PC-9 (cell line): Measurements from ENCODE around the gene TRPV3. TPM values are rescaled to one million over a fixed set of nuclear protein-coding genes. Genes with fewer than 3 reads are reported as not detected.
A peak's percentile ranks its signal among the peaks of the same experiment; 100 is the strongest.

ENCODE experiments used
- BruUV-seq: library from RNA; stranded (reverse); fragments of 400-500 nt; replicated peaks from 2 replicates; lab custom pipeline; 2021; lab: Mats Ljungman, UMichigan
- CTCF ChIA-PET: fragments of 300-600 bp; sonication (Branson Sonifier 250); formaldehyde crosslinking; loops from one replicate; lab custom pipeline; 2022; ENCODE audit warnings: antibody characterized with exemption; lab: Charles Lee
- POLR2A ChIA-PET: fragments of 300-600 bp; sonication (Branson Sonifier 250); formaldehyde crosslinking; loops from one replicate; lab custom pipeline; 2022; ENCODE audit warnings: antibody characterized with exemption; ENCODE audit not compliant: unreplicated experiment; lab: Charles Lee
- DNase-seq, 2 experiments: peaks; one replicate each; pipeline versions ENCODE4 v3.0.0 to v3.0.0-alpha.2; 2015 to 2022; ENCODE audit warnings: mixed read lengths in 1 of 2
- H2AFZ ChIP-seq: fragments of 200-600 bp; sonication (generic); 2 replicates; pipeline ENCODE4 v1.8.1; 2017; ENCODE audit warnings: antibody characterized with exemption
- H3F3A ChIP-seq: fragments of 200-600 bp; sonication (generic); 2 replicates; pipeline ENCODE4 v1.8.1; 2017; ENCODE audit warnings: antibody characterized with exemption, mild to moderate bottlenecking, low read depth; ENCODE audit not compliant: insufficient read depth
- H3K27ac ChIP-seq: fragments of 200-600 bp; sonication (generic); 2 replicates; pipeline ENCODE4 v1.6.1; 2016; ENCODE audit warnings: mixed run types
- H3K27me3 ChIP-seq: fragments of 200-600 bp; sonication (generic); 2 replicates; pipeline ENCODE4 v1.6.1; 2016; ENCODE audit warnings: low read depth, mixed run types; ENCODE audit not compliant: insufficient read depth
- H3K36me3 ChIP-seq: fragments of 200-600 bp; sonication (generic); 2 replicates; pipeline ENCODE4 v1.6.1; 2016; ENCODE audit warnings: low read depth, mixed run types
- H3K4me1 ChIP-seq: fragments of 200-600 bp; sonication (generic); replicated peaks from 2 replicates; pipeline ENCODE4 v1.6.1; 2016; ENCODE audit warnings: mixed run types; ENCODE audit not compliant: insufficient read depth
- H3K4me2 ChIP-seq: fragments of 200-600 bp; sonication (generic); 2 replicates; pipeline ENCODE4 v1.6.1; 2017; ENCODE audit warnings: mixed run types
- H3K4me3 ChIP-seq: fragments of 200-600 bp; sonication (generic); 2 replicates; pipeline ENCODE4 v1.6.1; 2016; ENCODE audit warnings: mixed run types
- H3K79me2 ChIP-seq: fragments of 200-600 bp; sonication (generic); 2 replicates; pipeline ENCODE4 v1.6.1; 2017; ENCODE audit warnings: low read depth, mixed run types
- H3K9me2 ChIP-seq: fragments of 200-600 bp; sonication (generic); 2 replicates; pipeline ENCODE4 v1.8.1; 2017; ENCODE audit warnings: mild to moderate bottlenecking; ENCODE audit not compliant: insufficient read depth
- H3K9me3 ChIP-seq: fragments of 200-600 bp; sonication (generic); 2 replicates; pipeline ENCODE4 v1.8.1; 2016; ENCODE audit warnings: low read depth; ENCODE audit not compliant: insufficient read depth
- H4K20me1 ChIP-seq: fragments of 200-600 bp; sonication (generic); 2 replicates; pipeline ENCODE4 v1.8.1; 2017; ENCODE audit not compliant: insufficient read depth
- EZH2 ChIP-seq: fragments of 200-600 bp; sonication (generic); IDR thresholded peaks from 2 replicates; pipeline ENCODE4 v1.8.0; 2017; ENCODE audit warnings: antibody characterized with exemption, low read depth
- intact Hi-C: fragments of 100-400 bp; cut with micrococcal nuclease; formaldehyde crosslinking; loops from one replicate; pipeline ENCODE4 v1.10.0; 2022; ENCODE audit not compliant: unreplicated experiment
- total RNA-seq: library from RNA; stranded (reverse); gene quantifications from 2 replicates; pipeline ENCODE4 v1.2.3, GENCODE V29; 2021
- TF ChIP-seq, protein P1 (sequence below): fragments of 200-600 bp; sonication (generic); conservative IDR thresholded peaks from 2 replicates; pipeline ENCODE4 v1.6.1; 2017; ENCODE audit warnings: mixed run types, antibody characterized with exemption, mild to moderate bottlenecking, moderate library complexity

The TRPV3 gene
- total RNA-seq, 1 experiment from 2014 or later, result 1.9 TPM

DNA sequence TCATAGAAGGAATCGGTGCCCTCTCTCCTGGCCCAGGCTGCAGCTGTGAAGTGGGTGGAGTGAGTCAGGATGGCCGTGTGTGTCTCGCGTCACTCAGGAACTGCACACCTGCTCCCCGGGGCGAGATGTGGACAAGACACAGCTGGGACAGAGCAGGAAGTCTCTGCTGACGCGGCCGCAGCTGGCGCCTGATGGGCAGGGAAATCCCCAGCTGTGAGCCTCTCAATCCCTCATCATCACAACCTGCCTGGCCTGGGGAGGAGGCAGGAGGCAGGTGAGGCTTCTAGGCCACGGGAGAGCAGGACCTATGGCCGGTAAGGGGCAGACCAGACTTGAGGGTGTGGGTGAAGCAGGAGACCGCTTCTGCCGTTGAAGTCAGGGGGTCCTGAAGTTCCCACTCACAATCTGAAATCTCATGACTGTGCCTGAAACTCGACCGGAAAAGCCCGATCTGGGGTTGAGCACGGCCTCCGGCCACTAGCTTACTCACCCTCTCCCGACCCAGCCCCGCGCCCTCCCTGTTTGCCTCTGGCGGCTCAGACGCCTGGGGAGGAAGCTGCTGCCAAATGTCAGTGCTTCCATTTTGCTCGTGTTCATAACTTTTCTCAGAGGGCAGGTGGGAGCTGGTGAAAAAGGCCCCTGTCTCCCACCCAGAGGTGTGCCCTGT lies 1.1 kb upstream of the TRPV3 start:
- POLR2A ChIA-PET, result interaction anchor here (0.6 to 1.3 kb wide), 4 partner anchors 34 to 109 kb away, joined by 4 to 7 read pairs (median 4); partner anchors contain the start of genes CTNS and SHPK
- peak overlapping the region; percentile 7; the same call in 1 of the 2 replicates for H3K4me3 ChIP-seq

GRCh38 chr17:3556916-3557767 lies 470 bp downstream of the TRPV3 start:
- H3K27ac ChIP-seq, result no peak overlapping the region
- H3K9me2 ChIP-seq, result no peaks in the 10 kb centered on the region
- no peak for TF ChIP-seq EZH2
- TF ChIP-seq, protein P1, sequence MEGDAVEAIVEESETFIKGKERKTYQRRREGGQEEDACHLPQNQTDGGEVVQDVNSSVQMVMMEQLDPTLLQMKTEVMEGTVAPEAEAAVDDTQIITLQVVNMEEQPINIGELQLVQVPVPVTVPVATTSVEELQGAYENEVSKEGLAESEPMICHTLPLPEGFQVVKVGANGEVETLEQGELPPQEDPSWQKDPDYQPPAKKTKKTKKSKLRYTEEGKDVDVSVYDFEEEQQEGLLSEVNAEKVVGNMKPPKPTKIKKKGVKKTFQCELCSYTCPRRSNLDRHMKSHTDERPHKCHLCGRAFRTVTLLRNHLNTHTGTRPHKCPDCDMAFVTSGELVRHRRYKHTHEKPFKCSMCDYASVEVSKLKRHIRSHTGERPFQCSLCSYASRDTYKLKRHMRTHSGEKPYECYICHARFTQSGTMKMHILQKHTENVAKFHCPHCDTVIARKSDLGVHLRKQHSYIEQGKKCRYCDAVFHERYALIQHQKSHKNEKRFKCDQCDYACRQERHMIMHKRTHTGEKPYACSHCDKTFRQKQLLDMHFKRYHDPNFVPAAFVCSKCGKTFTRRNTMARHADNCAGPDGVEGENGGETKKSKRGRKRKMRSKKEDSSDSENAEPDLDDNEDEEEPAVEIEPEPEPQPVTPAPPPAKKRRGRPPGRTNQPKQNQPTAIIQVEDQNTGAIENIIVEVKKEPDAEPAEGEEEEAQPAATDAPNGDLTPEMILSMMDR, result no peak
- H3F3A ChIP-seq, result peaks cover 14% of the 10 kb centered on the region
- TSS peak; percentile 61 for BruUV-seq
- ChIA-PET CTCF (interaction anchor here (0.5 kb wide), 1 partner anchor 723 kb away, joined by 4 read pairs; no protein-coding TSS in a partner anchor), POLR2A (no interaction called here)
- no peak overlapping the region for H2AFZ ChIP-seq
- intact Hi-C loops, result no loop called here
- H4K20me1 ChIP-seq, result no peaks in the 10 kb centered on the region
- H3K4me3 ChIP-seq, result no peak overlapping the region; the same call in 1 of the 2 replicates
- no peaks in the 10 kb centered on the region for H3K79me2 ChIP-seq
- no peaks in the 10 kb centered on the region for H3K36me3 ChIP-seq
- H3K27me3 ChIP-seq, result no peaks in the 10 kb centered on the region
- H3K9me3 ChIP-seq, result no peaks in the 10 kb centered on the region
- H3K4me1 ChIP-seq, result peaks cover 29% of the 10 kb centered on the region
- no peak for DNase-seq
- H3K4me2 ChIP-seq, result peak overlapping the region; percentile 68

More for the DNA sequence above, 1.1 kb upstream of the TRPV3 start:
- H3K4me1 ChIP-seq, result peaks cover 29% of the 10 kb centered on the region
- DNase-seq, result peak; percentile 57 to 74
- H3K9me3 ChIP-seq, result no peaks in the 10 kb centered on the region
- CTCF ChIA-PET, result no interaction called here
- no peaks in the 10 kb centered on the region for H3K79me2 ChIP-seq
- peak overlapping the region; percentile 69 for H2AFZ ChIP-seq
- no peaks in the 10 kb centered on the region for H3K9me2 ChIP-seq
- H3K27ac ChIP-seq, result peak overlapping the region; percentile 60
- H3K4me2 ChIP-seq, result peak overlapping the region; percentile 68
- no peaks in the 10 kb centered on the region for H4K20me1 ChIP-seq
- TF ChIP-seq, protein P1, result no peak
- TF ChIP-seq EZH2, result no peak
- H3F3A ChIP-seq, result peaks cover 14% of the 10 kb centered on the region
- no peaks in the 10 kb centered on the region for H3K27me3 ChIP-seq
- BruUV-seq, result TSS peak; percentile 65
- intact Hi-C loops, result no loop called here
- H3K36me3 ChIP-seq, result no peaks in the 10 kb centered on the region

DNA sequence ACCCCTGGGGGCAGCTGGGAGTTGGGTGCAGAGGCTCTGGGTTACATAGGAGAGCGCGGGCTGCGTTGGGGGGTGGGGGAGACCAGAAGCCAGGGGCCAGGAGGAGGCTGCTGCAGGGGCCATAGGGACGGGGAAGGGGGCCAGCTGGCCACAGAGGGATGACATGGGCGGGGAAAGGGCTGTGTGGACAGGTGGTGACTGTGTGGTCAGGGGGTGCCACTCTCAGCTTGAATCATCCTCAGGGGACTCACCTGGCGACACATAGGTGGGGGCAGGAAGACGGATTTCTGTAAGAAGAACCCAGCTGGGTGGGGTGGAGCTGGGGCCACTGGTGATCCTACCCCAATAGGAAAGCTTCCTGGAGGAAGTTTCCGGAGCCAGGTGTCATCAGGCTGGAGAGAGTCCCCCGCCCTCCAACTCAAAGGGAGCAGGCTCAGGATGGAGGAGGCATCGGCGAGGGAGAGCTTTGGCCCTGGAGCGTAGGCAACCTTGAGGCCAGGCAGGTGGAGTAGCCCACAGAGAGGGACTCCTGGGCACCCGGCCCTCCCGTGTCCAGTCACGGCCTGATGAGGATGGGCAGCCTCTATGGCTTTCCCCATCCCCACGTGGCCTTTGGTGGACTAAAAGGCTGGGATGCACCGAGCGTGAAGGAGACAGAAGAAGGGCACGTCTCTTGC lies 1.2 kb downstream of the TRPV3 start:
- peaks cover 14% of the 10 kb centered on the region for H3F3A ChIP-seq
- DNase-seq, result no peak
- TF ChIP-seq, protein P1, result no peak
- TF ChIP-seq EZH2, result no peak
- ChIA-PET CTCF (no interaction called here), POLR2A (no interaction called here)
- no peak overlapping the region for H2AFZ ChIP-seq
- no peaks in the 10 kb centered on the region for H3K27me3 ChIP-seq
- H4K20me1 ChIP-seq, result no peaks in the 10 kb centered on the region
- H3K4me1 ChIP-seq, result peaks cover 29% of the 10 kb centered on the region
- no peak overlapping the region for H3K4me3 ChIP-seq
- no peaks in the 10 kb centered on the region for H3K79me2 ChIP-seq
- no TSS peak for BruUV-seq
- no peak overlapping the region for H3K27ac ChIP-seq
- no peaks in the 10 kb centered on the region for H3K36me3 ChIP-seq
- intact Hi-C loops, result no loop called here
- H3K4me2 ChIP-seq, result no peak overlapping the region
- no peaks in the 10 kb centered on the region for H3K9me3 ChIP-seq
- H3K9me2 ChIP-seq, result no peaks in the 10 kb centered on the region
